HG02571 (cell line): ENCODE measurements around the gene PYHIN1.
"Not testable (repeated sequence)": the region's sequence is repeated elsewhere in the genome, so short reads cannot be mapped to it uniquely, and the experiment has no call there.

Experiments
- ATAC-seq: cut with Tn5 transposase; IDR thresholded peaks from one replicate; pipeline ENCODE4 v1.9.1; 2021; ENCODE audit warnings: mild to moderate bottlenecking, moderate library complexity; ENCODE audit not compliant: unreplicated experiment

Gene PYHIN1

DNA sequence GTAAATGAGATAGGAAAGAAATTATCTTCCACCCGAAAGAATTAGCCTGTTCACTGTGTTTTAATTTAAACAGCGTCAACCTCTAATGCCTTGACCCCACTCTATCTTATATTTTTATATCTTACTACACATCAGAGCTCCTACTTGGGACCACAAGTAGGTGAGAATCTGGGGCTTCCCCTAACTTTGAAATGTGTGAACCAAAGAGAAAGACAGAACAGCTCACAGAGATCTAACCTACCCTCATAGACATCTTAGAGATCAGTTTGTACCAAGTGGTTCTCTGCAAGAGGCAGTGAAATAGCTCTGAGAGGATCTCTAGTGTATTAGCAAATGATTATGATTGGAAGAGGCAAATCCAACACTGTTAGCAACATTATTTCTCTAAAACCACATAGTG, 47.4 kb downstream of the PYHIN1 start:
- ATAC-seq = no peak

DNA sequence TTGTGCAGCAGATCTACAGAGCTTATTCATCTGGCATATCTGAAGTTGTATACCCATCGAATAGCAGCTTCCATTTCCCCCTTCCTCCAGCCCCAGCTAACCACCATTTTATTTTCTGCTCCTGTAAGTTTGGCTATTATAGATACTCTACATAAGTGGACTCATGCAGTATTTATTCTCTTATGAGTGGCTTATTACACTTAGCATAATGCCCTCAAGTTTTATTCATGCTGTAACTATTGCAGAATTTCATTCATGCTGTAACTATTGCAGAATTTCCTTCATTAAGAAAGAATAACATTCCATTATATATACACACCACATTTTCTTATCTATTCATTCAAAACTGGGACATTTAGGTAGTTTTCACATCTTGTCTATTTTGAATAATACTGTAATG, 47.9 kb downstream of the PYHIN1 start:
- ATAC-seq = no peak

DNA sequence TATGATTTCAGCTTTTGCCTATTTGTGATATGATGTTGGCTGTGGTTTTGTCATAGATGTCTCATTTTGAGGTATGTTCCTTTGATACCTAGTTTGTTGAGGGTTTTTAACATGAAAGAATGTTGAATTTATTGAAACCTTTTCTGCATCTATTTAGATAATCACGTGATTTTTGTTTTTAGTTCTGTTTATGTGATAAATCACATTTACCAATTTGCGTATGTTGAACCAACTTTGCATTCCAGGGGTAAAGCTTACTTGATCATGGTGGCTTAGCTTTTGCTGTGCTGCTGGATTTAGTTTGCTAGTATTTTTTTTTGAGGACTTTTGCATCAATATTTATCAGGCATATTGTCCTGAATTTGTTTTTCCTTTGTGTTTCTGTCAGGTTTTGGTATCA, 51.9 kb downstream of the PYHIN1 start:
- ATAC-seq = no peak

DNA sequence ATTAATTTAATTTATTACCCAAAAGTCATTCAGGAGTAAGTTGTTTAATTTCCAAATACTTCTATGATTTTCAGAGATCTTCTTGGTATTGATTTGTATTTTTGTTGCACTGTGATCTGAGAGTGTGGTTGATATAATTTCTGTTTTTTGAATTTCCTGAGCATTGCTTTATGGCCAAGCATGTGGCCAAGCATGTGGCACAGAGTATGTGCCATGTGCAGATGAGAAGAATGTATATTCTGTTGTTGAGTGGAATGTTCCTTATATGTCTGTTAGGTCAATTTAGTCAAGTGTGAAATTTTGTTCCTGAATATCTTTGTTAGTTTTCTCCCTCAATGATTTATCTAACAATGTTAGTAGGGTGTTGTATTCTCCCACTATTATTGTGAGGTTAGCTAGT, 53.0 kb downstream of the PYHIN1 start:
- ATAC-seq = no peak

DNA sequence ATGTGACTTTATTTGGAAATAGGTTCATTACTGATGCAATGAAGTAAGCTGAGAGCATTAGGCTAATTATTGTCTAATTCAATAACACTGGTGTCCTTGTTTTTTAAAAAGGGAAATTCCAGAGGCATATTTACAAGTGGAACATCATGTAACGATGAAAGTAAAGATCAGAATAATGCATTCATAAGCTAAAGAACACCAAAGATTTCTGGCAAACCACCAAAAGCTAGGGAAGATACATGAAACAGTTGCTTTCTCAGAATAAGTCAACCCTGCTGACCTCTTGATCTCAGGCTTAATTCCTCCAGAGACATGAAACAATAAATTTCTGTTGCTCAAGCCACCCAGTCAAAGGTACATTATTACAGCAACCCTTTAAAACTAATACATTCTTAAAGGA, 58.1 kb downstream of the PYHIN1 start:
- ATAC-seq = no peak

DNA sequence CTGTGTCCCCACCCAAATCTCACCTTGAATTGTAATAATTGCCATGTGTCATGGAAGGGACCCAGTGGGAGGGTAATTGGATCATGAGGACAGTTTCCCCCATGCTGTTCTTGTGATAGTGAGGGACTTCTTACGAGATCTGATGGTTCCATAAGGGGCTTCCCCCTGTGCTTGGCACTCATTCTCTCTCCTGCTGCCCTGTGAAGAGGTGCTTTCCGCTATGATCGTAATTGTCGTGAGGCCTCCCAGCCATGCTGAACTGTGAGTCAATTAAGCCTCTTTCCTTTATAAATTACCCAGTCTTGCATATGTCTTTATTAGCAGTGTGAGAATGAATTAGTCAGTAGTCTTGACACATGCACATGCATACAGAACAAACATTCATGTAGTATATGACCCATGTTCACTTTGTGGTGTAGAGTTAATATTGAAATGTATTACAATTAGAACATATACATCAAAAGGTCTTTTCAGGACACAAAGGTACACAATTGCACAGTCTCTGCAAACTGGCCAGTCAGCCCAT, 61.5 kb downstream of the PYHIN1 start:
- ATAC-seq = no peak

DNA sequence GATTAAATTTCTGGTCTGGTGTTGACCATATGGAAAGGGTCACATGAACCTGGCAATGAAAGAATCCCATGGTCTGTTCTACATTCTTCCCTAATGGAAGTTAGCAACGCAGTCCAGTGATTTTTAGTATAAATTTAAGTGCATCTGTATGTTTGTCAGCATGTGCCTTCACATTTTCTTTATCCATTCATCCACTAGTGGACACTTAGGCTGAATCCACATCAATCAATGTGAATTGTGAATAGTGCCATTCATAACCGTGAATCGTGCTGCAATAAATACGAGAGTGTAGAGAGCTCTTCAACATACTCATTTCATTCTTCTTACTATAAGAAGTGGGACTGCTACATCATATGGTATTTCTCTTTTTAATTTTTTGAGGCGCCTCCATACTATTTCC, 65.6 kb downstream of the PYHIN1 start:
- ATAC-seq = no peak

DNA sequence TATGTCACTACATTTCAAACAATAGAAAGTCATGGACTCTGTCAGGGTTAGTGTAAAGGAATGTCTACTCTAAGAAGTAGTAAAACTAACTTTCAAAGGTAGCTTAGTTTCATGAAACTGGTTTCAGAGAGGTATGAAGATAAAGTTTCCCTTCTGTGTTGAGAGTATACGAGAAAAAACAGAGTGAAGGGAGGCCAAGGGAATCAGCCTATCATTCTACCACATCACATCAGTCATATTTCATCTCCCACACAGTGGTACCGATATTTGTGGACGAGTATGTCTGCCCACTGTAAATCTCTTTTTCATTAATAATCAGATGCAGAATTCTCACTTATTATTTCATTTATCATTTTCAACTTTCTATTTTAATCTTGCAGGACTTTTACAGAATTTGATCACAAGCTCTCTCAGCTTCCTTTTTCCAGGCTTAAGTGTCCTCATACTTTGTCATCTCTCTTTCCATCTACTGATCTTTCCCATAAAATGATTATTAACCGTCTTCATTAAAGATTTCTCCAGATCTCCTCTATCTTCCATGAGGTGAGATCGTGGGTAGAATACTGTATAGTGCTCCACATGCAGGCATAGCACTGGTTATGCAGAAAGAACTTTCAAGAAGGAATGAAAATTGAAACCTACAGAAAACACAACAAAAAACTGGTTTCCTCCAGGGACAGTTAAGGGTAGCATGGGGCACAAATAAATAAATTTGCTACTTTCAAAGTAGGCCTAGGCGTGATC, 66.9 kb downstream of the PYHIN1 start:
- no peak for ATAC-seq

DNA sequence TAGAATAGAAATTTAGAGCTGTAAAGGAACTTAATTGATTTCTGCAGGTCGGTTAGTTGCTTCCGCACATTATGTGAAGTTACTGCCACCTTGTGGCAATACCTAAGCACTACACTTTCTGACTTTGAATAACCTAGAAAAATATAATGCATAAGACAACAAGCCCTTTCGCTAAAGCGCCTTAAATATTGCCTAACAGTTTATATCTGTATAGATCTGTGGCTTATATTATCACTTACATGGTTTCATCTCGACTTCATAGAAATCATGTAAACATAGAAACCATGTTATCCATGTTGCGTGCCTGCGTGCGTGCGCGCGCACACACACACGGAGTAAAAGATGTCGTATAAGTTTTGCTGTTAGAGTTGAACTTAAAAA, 67.4 kb downstream of the PYHIN1 start:
- no peak for ATAC-seq

DNA sequence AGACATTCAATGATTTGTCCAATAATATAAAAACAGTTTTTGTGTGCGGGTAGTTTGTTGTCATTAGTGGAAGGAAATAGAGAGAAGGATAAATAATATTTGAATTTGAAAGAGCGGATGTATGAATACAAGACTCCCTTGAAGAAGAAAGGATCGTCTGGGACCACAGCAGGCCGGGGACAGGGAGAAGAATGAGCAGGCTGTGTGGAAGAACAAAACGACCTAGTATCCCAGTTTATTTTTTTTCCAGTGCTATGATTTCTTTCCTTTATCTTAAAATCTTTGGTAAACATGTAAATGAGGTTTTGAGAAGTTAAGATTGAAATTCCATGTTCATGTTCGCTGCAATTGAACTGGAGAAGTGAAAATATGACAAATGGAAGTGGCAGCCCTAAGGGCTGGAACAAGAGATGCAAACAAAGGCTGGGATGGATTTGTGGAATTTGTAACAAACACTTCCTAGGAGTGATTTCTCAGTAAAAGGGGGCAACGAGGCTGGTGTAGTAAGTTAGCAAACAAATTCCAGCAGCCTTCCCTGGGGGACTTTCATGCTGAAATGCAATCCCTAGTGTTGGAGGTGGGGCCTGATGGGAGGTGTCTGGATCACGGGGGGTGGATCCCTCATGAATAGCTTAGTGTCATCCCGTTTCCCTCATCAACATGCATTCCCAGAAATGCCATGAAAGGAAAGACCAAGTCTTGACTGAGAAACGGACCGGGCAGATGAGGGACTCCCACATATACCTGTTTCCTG, 68.1 kb downstream of the PYHIN1 start:
- ATAC-seq = no peak

DNA sequence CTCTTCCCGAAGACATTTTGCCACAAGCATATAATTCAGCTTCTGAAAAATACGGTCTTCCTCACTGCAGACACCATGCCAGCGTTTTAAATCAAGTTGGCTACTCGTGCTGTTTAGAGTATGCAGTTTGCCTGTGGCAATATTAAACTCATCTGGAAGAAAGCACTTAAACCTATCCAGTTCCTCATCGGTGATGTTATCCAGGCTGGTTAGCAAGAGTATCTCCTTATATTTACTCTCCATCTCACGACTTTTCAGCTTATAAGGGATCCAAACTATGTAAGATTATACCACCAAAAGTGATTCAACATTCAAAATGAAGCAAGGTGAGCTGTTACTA, 68.7 kb downstream of the PYHIN1 start:
- no peak for ATAC-seq

DNA sequence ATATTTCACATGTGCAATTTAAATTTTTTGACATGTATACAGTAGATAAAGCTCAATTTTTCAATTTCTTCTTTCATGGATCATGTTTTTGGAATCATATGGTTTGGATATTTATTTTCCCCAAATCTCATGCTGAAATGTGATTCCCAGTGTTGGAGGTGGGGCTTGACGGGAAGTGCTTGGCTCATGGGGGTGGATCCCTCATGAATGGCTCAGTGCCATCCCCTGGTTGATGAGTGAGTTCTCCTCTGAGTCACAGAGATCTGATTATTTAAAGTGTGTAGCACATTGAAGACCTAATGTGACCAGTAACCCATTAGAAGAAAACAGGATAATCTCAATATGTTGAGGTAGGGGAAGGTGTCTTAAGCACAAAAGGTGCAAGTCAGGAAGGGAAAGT, 69.3 kb downstream of the PYHIN1 start:
- no peak for ATAC-seq

DNA sequence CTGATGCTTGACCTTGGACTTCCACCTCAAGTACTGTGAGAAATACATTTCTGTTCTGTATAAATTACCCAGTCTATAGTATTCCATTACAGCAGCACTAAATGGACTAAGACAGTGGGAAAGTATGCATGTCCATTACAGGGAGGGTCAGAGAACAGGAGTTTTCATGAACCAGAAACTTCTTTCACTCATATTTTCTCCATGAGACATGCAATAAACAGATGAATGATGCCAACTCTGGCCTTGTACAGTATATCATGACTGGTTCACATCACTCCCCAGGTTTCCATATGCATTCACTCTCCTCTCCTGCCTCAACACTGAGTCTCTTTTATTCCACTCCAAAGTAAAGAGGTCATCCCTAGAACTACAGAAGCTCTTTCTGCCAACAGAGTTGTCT, 73.8 kb downstream of the PYHIN1 start:
- ATAC-seq = no peak

DNA sequence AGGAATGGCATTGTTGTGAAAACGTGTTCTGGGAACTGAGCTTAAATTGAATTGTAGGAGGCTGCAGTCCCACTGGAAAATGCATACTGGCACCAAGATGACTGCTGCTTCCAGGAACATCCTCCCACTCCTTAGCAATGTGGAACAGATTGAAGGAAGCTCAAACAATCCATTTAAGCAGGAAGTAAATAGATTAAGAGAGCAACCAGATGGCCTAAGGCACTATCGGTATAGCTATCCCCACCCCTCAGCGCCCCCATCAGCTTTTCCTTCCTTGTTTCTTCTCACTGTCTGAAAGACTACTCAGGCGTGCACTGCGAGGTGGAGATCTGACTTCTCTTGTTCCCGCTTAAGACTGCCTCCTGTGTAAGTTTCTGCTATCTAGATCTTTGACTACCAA, 74.3 kb downstream of the PYHIN1 start:
- no peak for ATAC-seq

DNA sequence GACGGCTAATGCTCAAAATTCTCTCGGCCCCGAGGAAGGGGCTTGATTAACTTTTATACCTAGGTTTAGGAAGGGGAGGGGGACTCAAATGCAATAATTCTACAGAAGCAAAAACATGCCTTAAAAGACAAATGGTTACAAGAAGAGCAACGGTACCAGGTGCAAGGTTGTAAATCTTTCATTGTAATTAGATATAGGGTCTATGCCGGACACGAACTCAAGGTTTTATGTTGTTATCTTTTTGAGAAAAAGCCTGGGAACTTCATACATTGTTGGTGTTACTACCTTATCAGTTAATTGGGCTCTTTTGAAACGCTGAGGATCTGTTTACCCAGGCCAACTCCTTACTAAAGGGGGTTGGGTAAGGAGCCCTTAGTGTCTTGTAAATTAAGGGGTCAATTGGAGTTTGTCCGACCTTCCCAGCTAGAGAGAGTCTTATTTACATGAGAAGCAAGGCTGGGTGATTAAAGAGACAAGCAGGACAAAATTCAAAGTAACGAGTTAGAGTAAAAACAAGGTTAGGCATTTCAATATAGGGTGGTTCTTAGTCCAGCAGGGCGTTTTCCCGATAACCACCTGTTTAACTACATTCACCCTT, 75.0 kb downstream of the PYHIN1 start:
- ATAC-seq = not testable (repeated sequence)

DNA sequence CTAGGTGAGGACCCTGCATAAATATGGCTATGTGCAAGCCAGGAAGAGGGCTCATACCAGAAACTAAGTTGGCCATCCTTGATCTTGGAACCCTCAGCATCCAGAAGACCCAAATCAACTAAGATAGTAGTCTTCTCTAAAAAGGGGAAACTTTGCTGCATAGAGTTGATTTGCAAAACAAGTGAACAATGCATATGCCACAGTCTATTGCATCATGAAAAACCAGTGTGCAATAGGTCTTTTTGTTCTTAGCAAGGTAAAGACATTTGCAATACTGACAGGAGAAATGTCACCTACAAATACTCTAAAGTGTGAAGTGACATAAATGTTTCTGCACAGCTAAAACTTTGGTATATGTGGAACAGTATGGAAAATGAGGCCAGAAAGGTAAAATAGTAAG, 76.4 kb downstream of the PYHIN1 start:
- ATAC-seq = no peak

DNA sequence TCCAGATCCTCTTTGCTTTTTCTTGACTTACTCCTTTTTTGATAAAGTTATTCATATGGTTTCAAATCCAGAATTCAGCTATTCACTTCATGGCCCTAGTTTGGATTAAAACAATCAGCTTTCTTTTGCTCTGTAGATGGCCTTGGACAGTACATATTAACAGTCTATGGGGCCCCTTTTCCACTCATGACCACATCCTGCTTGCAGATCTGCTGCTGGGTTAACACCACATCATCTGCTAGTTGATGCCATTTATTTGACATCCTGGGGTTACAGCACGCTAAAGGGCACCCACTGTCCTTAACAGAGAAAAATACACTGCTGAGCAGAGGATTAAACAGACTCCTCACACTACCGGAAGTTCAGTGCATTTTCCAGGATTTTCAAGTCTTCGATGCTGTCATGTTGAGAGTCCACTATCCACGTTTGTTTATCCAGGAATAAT, 77.4 kb downstream of the PYHIN1 start:
- ATAC-seq = peak; percentile 50

DNA sequence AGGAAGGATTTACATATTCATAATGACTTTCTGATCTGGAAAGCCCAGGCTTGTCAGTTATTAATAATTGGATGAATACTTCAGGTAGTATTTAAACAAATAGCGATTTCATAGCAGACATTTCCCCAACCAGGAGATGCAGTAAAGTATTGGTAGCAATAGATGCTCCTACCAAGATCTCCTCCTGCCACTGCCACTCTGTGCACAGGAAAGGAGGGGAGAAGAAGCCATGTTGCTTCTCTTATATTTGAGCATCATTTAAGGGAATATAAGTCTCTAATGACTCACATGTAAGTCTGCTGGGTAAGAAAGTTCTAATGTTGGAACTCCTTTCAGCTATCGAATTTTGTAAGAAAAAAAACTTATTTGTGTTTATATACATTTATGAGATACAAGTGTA, 77.9 kb downstream of the PYHIN1 start:
- ATAC-seq = no peak

DNA sequence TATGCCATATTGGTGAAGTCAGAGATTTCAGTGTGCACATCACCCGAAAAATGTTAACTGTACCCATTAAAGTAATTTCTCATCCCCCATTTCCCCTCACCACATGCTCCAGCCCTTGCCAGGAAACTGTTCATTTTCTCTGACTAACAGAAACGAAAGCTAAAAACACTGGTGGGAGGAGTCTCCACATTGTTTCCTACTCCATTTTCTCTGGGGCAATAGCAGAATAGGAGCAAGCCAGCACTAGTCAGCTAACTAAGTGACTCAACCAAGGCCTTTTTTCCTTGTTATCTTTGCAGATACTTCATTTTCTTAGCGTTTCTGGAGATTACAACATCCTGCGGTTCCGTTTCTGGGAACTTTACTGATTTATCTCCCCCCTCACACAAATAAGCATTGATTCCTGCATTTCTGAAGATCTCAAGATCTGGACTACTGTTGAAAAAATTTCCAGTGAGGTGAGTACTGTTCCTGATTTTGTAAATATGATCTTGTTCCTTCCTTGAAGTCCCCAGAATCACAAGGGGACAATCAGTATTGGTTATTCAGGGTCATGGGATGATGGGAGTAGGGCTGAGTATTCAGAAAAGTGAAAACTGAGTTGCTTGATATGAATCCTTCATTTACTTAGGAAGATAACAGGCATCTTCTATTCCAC, 78.5 kb downstream of the PYHIN1 start, which contains the start of gene IFI16:
Gene IFI16 (plus strand): TSS at position 204 of the 658 bp plus-strand sequence. CDS start 4,774 bp downstream, outside the sequence.
- peak; percentile 75 for ATAC-seq

DNA sequence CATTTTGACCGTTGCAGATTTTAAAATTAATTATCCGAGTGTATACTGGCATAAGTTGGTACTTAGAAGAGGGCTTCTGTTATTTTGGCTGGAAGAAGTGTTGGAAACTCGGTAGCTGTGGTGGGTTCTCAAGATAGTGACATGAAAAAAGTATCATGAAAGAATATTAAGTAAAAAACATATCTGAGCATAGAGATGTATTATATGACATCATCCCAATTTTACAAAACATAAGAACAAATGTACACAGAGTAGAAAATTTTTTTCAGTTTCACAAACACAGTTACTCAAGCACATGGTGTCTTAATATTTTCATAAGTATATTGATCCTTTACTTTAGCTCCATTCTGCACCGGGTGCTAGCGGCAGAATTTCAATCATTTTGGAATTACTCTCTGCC, 79.0 kb downstream of the PYHIN1 start:
- no peak for ATAC-seq

DNA sequence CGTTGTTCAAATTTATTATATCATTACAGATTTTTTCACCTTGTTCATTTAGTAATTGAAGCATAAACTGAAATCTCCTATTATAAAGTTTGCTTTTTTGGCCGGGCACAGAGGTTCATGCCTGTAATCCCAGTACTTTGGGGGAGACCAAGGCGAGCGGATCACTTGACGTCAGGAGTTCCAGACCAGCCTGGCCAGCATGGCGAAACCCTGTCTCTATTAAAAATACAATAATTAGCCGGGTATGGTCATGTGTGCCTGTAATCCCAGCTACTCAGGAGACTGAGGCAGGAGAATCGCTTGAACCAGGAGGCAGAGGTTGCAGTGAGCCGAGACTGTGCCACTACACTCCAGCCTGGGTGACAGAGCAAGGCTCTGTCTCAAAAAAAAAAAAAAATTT, 79.6 kb downstream of the PYHIN1 start:
- not testable (repeated sequence) for ATAC-seq
